ENCODE data around the gene POLR2J2.
A peak's percentile ranks its signal among the peaks of the same experiment; 100 is the strongest.
"Not testable (repeated sequence)": the region's sequence is repeated elsewhere in the genome, so short reads cannot be mapped to it uniquely, and the experiment has no call there.

POLR2J2 gene

DNA sequence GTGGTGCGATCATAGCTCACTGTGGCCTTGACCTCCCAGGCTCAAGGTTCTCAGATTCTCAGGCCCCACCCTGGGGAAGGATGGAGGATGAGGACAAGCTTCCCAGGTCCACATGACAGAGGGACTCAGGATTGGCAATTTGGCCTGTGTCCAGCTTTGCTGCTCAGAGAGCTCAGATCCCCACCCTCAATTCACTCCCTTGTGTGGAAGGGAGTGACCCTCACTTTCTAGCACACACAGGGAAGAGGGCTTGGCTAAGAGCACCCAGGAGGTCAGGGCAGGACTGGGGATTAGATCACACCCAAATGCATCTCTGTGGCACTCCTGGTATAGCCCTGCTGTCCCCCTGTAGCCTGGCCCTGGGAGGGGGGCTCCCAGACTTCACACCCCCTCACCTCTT is 28.1 kb downstream of the POLR2J2 start:
- H3K36me3 ChIP-seq (replicated peaks); in situ Hi-C loops (cut with HindIII; ENCODE audit: low pct_ligation_motif_present, low sequenced_read_pairs): not testable (repeated sequence)

GRCh38 chr7:102642691-102643090 is 28.8 kb downstream of the POLR2J2 start, which contains the start of gene UPK3BL1:
UPK3BL1 (minus strand) TSS chr7:102642791; CDS start chr7:102642741, 50 bp downstream.
- H3K27ac ChIP-seq; DNase-seq; H3K27me3 ChIP-seq (replicated peaks); H3K36me3 ChIP-seq (replicated peaks); in situ Hi-C loops (cut with HindIII; ENCODE audit: low pct_ligation_motif_present, low sequenced_read_pairs); H3K4me3 ChIP-seq (ENCODE audit: low read depth, low read length): not testable (repeated sequence)

More for the DNA sequence above, 28.1 kb downstream of the POLR2J2 start:
- H3K4me3 ChIP-seq (ENCODE audit: low read depth, low read length); DNase-seq; H3K27me3 ChIP-seq (replicated peaks); H3K27ac ChIP-seq: not testable (repeated sequence)

DNA sequence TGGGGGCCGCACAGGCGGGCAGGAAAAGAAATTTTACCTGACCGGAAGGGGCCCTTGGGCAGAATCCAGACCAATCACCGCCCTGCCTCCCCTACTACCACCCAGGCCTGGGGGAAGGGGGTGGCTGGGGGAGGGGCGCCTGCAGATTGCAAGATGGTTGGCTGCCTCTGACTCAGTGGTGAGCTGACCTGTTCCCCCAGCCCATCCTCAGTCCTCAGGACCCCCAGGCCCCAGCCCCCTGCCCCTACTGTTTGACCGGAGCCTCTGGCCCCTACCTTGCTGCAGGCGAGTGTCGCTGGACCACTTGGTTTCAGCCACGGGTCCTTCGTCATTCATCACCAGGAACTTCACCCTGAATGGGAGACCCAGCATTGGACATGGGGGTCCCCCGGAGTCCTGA is 32.6 kb downstream of the POLR2J2 start:
- in situ Hi-C loops (cut with HindIII; ENCODE audit: low pct_ligation_motif_present, low sequenced_read_pairs); H3K27ac ChIP-seq; H3K36me3 ChIP-seq (replicated peaks); H3K4me3 ChIP-seq (ENCODE audit: low read depth, low read length); DNase-seq; H3K27me3 ChIP-seq (replicated peaks): not testable (repeated sequence)

GRCh38 chr7:102636956-102637355 is 34.5 kb downstream of the POLR2J2 start:
- H3K27me3 ChIP-seq (replicated peaks); H3K27ac ChIP-seq; DNase-seq; H3K4me3 ChIP-seq (ENCODE audit: low read depth, low read length); in situ Hi-C loops (cut with HindIII; ENCODE audit: low pct_ligation_motif_present, low sequenced_read_pairs); H3K36me3 ChIP-seq (replicated peaks): not testable (repeated sequence)

- DNase-seq; H3K27ac ChIP-seq; H3K27me3 ChIP-seq (replicated peaks); H3K36me3 ChIP-seq (replicated peaks); in situ Hi-C loops (cut with HindIII; ENCODE audit: low pct_ligation_motif_present, low sequenced_read_pairs); H3K4me3 ChIP-seq (ENCODE audit: low read depth, low read length): not testable (repeated sequence)
These were observed 36.1 kb downstream of the POLR2J2 start for GRCh38 chr7:102635354-102635753.

- DNase-seq; in situ Hi-C loops (cut with HindIII; ENCODE audit: low pct_ligation_motif_present, low sequenced_read_pairs); H3K27ac ChIP-seq; H3K27me3 ChIP-seq (replicated peaks); H3K4me3 ChIP-seq (ENCODE audit: low read depth, low read length); H3K36me3 ChIP-seq (replicated peaks): not testable (repeated sequence)
These were observed 37.2 kb downstream of the POLR2J2 start for GRCh38 chr7:102634299-102634698.

- H3K4me3 ChIP-seq (ENCODE audit: low read depth, low read length); H3K27me3 ChIP-seq (replicated peaks); H3K27ac ChIP-seq; in situ Hi-C loops (cut with HindIII; ENCODE audit: low pct_ligation_motif_present, low sequenced_read_pairs); H3K36me3 ChIP-seq (replicated peaks); DNase-seq: not testable (repeated sequence)
These were observed 40.8 kb downstream of the POLR2J2 start for GRCh38 chr7:102630622-102631021.

- H3K4me3 ChIP-seq (ENCODE audit: low read depth, low read length); DNase-seq; H3K36me3 ChIP-seq (replicated peaks); H3K27ac ChIP-seq; in situ Hi-C loops (cut with HindIII; ENCODE audit: low pct_ligation_motif_present, low sequenced_read_pairs); H3K27me3 ChIP-seq (replicated peaks): not testable (repeated sequence)
These were observed 44.1 kb downstream of the POLR2J2 start for GRCh38 chr7:102627271-102627904.

GRCh38 chr7:102618122-102618521 is 53.3 kb downstream of the POLR2J2 start:
- H3K27me3 ChIP-seq (replicated peaks); H3K4me3 ChIP-seq (ENCODE audit: low read depth, low read length); in situ Hi-C loops (cut with HindIII; ENCODE audit: low pct_ligation_motif_present, low sequenced_read_pairs); H3K27ac ChIP-seq; H3K36me3 ChIP-seq (replicated peaks): not testable (repeated sequence)
- peak; percentile 0 for DNase-seq

- H3K27ac ChIP-seq; H3K36me3 ChIP-seq (replicated peaks); in situ Hi-C loops (cut with HindIII; ENCODE audit: low pct_ligation_motif_present, low sequenced_read_pairs); H3K27me3 ChIP-seq (replicated peaks): not testable (repeated sequence)
- DNase-seq = peak; percentile 0
- peak within 1 kb of the TSS; percentile 38 for H3K4me3 ChIP-seq (ENCODE audit: low read depth, low read length)
These were observed 54.8 kb downstream of the POLR2J2 start, which contains the start of gene RASA4 for GRCh38 chr7:102616507-102617125. RASA4 (minus strand) TSS chr7:102616756; CDS start chr7:102616689, 67 bp downstream.

Measured in brain microvascular endothelial cell (primary cell).